ENCODE results near the gene KIR2DL4.
"Not testable (repeated sequence)": the region's sequence is repeated elsewhere in the genome, so short reads cannot be mapped to it uniquely, and the experiment has no call there.

The KIR2DL4 gene

GRCh38 chr19:54803410-54803809 lies at the start of gene KIR2DL4:
Gene KIR2DL4 (plus strand): TSS chr19:54803610. CDS start chr19:54803652, 42 bp downstream.
- DNase-seq = no peak

- DNase-seq = not testable (repeated sequence)
Observed at GRCh38 chr19:54756204-54757110, 47.0 kb upstream of the KIR2DL4 start.

DNA sequence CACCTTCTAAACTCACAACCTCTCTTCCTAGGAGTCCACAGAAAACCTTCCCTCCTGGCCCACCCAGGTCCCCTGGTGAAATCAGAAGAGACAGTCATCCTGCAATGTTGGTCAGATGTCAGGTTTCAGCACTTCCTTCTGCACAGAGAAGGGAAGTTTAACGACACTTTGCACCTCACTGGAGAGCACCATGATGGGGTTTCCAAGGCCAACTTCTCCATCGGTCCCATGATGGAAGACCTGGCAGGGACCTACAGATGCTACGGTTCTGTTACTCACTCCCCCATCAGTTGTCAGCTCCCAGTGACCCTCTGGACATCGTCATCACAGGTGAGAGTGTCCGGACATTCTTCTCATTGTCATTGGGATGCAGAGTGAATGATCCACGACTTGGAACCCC lies 44.8 kb upstream of the KIR2DL4 start:
- not testable (repeated sequence) for DNase-seq

GRCh38 chr19:54764219-54764618 lies 39.2 kb upstream of the KIR2DL4 start:
- not testable (repeated sequence) for DNase-seq

DNA sequence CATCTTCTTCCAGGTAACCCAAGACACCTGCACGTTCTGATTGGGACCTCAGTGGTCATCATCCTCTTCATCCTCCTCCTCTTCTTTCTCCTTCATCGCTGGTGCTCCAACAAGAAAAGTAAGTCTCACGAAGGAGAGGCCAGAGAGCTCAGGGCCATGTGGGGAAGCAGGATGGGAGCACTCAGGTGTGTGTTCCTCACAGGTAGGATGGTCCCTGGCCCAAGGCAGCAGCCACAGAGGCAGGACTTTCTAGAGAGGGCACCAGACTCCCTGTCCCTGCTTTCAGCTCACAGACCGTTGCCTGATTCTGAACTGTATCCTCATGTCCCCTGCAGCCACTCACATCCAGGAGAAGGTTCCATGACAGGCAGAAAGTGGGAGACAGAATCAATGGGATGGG lies 36.9 kb upstream of the KIR2DL4 start:
- DNase-seq = not testable (repeated sequence)

GRCh38 chr19:54769646-54770045 lies 33.8 kb upstream of the KIR2DL4 start, which contains the start of gene KIR2DL1:
Gene KIR2DL1 (plus strand): TSS chr19:54769793. CDS start chr19:54769851, 58 bp downstream.
- DNase-seq = not testable (repeated sequence)

DNA sequence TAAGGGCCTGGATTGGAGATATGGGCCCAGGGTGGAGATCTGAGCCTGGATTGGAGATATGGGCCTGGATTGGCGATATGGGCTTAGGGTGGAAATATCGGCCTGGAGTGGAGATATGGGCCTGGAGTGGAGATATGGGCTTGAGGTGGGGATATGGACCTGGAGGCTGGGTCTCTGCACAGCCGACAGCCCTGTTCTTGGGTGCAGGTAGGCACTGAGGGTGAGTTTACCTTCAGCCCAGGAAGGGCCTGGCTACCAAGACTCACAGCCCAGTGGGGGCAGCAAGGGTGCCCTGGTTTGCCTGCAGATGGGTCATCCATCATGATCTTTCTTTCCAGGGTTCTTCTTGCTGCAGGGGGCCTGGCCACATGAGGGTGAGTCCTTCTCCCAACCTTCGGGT lies 32.9 kb upstream of the KIR2DL4 start:
- DNase-seq = not testable (repeated sequence)

DNA sequence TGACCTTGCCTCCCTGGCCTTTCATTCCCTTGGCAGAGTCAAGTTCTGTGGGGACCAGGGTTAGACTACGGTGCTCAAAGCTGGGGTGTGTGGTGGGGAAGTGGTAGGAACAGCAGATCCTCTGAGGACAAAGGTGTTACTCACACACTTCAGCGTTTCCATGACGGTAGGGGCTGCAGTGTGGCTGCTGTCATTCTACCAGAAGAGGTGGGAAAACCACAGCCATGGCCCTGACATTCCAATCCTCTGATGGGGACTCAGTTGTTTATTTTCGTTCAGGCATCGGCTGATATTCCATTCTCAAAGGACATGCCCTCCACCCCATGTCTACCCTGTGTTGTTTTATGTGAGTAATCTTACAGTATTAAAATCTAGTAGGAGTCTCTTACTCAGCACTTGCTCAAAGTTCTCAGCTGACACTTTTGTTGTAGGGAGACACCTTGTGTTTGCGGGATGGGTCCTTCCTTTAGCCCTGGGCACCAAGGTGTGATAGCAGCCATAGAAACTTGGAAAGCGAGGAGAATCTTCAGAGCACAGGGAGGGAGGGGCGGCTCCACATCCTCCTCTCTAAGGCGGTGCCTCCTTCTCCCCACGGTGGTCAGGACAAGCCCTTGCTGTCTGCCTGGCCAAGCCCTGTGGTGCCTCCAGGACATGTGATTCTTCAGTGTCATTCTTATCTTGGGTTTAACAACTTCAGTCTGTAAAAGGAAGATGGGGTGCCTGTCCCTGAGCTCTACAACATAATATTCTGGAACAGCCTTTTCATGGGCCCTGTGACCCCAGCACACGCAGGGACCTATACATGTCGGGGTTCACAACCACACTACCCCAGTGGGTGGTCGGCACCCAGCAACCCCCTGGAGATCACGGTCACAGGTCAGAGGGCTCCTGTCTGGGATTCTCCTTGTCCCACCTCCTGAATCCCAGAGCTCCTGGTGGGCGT lies 32.1 kb upstream of the KIR2DL4 start:
- not testable (repeated sequence) for DNase-seq

DNA sequence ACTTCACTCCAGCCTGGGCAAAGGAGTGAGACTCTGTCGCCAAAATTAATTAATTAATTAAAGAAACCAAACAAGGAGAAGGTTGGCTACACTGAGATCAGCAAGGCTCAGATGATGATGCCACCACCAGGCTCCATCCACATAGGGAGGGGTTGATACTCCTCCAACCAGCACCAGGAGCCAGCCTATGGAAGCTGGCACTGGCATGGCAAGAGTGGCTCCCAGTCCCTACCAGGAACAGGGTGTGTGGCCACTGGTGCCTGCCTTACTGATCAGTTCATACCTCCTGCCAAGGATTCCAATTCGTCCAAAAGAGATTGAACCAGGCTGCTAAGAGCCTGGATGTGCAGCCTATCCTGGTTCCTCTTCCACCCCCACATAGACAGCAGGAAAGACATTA lies 30.7 kb upstream of the KIR2DL4 start:
- not testable (repeated sequence) for DNase-seq

DNA sequence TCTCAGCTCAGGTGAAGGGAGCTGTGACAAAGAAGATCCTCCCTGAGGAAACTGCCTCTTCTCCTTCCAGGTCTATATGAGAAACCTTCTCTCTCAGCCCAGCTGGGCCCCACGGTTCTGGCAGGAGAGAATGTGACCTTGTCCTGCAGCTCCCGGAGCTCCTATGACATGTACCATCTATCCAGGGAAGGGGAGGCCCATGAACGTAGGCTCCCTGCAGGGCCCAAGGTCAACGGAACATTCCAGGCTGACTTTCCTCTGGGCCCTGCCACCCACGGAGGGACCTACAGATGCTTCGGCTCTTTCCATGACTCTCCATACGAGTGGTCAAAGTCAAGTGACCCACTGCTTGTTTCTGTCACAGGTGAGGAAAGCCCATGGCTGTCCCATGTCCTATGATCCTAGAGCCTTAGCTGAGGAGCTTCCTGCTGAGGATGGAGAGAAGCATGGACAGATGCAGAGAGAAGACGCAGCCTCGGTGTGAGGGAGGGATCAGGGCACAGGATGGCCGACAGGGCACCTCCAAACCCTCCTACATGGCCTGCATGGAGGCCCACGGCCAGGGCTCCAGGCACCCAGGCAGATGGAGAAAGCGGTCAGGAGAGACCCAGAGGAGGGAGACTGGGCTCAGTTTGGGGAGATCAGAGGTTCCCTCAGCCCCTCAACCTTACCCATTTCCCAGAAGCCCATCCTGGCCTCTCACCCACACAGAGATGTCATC lies 28.2 kb upstream of the KIR2DL4 start:
- DNase-seq = not testable (repeated sequence)

GRCh38 chr19:54775830-54776229 lies 27.6 kb upstream of the KIR2DL4 start:
- not testable (repeated sequence) for DNase-seq

DNA sequence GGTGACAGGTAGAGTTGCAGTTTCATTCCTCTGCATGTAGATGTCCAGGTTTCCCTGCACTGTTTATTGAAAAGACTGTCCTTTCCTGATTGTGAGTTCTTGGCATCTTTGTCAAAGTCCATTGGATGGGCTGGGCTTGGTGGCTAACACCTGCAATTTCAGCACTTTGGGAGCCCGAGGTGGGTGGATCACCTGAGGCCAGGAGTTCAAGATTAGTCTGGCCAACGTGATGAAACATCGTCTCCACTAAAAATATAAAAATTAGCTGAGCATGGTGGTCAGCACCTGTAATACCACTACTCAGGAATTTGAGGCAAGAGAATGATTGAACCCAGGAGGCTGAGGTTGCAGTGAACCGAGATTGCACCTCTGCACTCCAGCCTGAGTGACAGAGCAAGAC lies 25.6 kb upstream of the KIR2DL4 start:
- not testable (repeated sequence) for DNase-seq

DNA sequence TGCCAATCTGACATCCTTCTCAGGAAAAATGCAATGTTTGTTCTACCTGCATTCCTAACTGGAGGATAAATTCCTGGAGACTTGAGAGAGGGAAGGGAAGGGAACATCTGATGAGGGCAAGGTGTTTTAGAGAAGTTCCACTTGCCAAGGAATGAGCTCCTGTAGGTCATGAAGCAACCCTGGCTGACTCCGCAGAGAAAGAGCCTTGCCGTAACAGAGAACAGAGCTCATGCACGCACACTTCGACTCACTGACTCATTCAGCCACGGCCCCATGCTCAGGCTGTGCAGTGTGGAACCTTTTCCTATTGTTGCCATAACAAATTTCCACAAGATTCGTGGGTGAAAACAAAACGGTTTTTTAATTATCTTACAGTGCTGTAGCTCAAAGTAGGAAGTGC lies 24.5 kb upstream of the KIR2DL4 start:
- not testable (repeated sequence) for DNase-seq

- not testable (repeated sequence) for DNase-seq
Observed at GRCh38 chr19:54782916-54783315, 20.5 kb upstream of the KIR2DL4 start.

GRCh38 chr19:54786091-54786723 lies 17.2 kb upstream of the KIR2DL4 start:
- not testable (repeated sequence) for DNase-seq

DNA sequence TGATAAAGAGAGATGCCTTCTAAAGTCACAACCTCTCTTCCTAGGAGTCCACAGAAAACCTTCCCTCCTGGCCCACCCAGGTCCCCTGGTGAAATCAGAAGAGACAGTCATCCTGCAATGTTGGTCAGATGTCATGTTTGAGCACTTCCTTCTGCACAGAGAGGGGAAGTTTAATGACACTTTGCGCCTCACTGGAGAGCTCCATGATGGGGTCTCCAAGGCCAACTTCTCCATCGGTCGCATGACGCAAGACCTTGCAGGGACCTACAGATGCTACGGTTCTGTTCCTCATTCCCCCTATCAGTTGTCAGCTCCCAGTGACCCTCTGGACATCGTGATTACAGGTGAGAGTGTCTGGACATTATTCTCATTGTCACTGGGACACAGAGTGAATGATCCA lies 15.3 kb upstream of the KIR2DL4 start:
- DNase-seq = not testable (repeated sequence)

GRCh38 chr19:54790711-54791110 lies 12.7 kb upstream of the KIR2DL4 start:
- no peak for DNase-seq

- DNase-seq = no peak
Observed at GRCh38 chr19:54791476-54791875, 11.9 kb upstream of the KIR2DL4 start.

- DNase-seq = no peak
Observed at GRCh38 chr19:54792814-54793213, 10.6 kb upstream of the KIR2DL4 start.

GRCh38 chr19:54795758-54796157 lies 7.7 kb upstream of the KIR2DL4 start:
- no peak for DNase-seq

- no peak for DNase-seq
Observed at GRCh38 chr19:54804101-54804500, 691 bp downstream of the KIR2DL4 start.

DNA sequence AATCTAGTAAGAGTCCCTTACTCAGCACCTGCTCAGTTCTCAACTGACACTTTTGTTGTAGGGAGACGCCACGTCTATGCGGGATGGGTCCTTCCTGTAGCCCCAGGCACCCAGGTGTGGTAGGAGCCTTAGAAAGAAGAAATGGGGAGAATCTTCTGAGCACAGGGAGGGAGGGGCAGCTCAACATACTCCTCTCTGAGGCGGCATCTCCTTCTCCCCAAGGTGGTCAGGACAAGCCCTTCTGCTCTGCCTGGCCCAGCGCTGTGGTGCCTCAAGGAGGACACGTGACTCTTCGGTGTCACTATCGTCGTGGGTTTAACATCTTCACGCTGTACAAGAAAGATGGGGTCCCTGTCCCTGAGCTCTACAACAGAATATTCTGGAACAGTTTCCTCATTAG lies 1.2 kb downstream of the KIR2DL4 start:
- no peak for DNase-seq
